NCI-H2196 (cell line): ENCODE measurements around the gene NAV2.

Experiments
- DNase-seq: peaks from one replicate; lab custom pipeline; 2025; ENCODE audit not compliant: unreplicated experiment; lab: John Stamatoyannopoulos, UW

NAV2 gene

GRCh38 chr11:19805376-19805775 lies 92.7 kb downstream of the NAV2 start:
- DNase-seq: no peak

GRCh38 chr11:19805827-19806226 lies 93.2 kb downstream of the NAV2 start:
- DNase-seq: no peak

GRCh38 chr11:19806251-19806650 lies 93.6 kb downstream of the NAV2 start:
- no peak for DNase-seq

- DNase-seq: no peak
Observed at GRCh38 chr11:19808076-19808911, 95.7 kb downstream of the NAV2 start.

GRCh38 chr11:19810852-19811251 lies 98.2 kb downstream of the NAV2 start:
- DNase-seq: no peak

GRCh38 chr11:19811380-19811779 lies 98.7 kb downstream of the NAV2 start:
- peak; percentile 40 for DNase-seq

GRCh38 chr11:19812096-19812495 lies 99.5 kb downstream of the NAV2 start:
- DNase-seq: no peak

GRCh38 chr11:19812710-19813109 lies 100.1 kb downstream of the NAV2 start:
- DNase-seq: no peak

GRCh38 chr11:19813158-19813879 lies 100.7 kb downstream of the NAV2 start:
- DNase-seq: no peak

GRCh38 chr11:19814421-19814820 lies 101.8 kb downstream of the NAV2 start:
- DNase-seq: peak; percentile 24

GRCh38 chr11:19816040-19816439 lies 103.4 kb downstream of the NAV2 start:
- DNase-seq: no peak

- DNase-seq: no peak
Observed at GRCh38 chr11:19816817-19817216, 104.2 kb downstream of the NAV2 start.

- DNase-seq: peak; percentile 68
Observed at GRCh38 chr11:19817265-19817851, 104.7 kb downstream of the NAV2 start.

- DNase-seq: no peak
Observed at GRCh38 chr11:19817870-19818269, 105.2 kb downstream of the NAV2 start.

GRCh38 chr11:19818619-19819018 lies 106.0 kb downstream of the NAV2 start:
- DNase-seq: no peak

- peak; percentile 13 for DNase-seq
Observed at GRCh38 chr11:19819148-19819547, 106.5 kb downstream of the NAV2 start.

- DNase-seq: no peak
Observed at GRCh38 chr11:19820100-19820499, 107.5 kb downstream of the NAV2 start.

- DNase-seq: no peak
Observed at GRCh38 chr11:19821412-19821875, 108.8 kb downstream of the NAV2 start.

GRCh38 chr11:19821993-19822392 lies 109.4 kb downstream of the NAV2 start:
- no peak for DNase-seq

GRCh38 chr11:19822531-19822930 lies 109.9 kb downstream of the NAV2 start:
- DNase-seq: no peak

GRCh38 chr11:19826606-19827005 lies 114.0 kb downstream of the NAV2 start:
- DNase-seq: no peak
